PFSK-1 (cell line): ENCODE data around the gene CNTN5.

ENCODE experiments used
- FOXP2 ChIP-seq: optimal IDR thresholded peaks from 2 replicates; pipeline ENCODE3; 2011; ENCODE audit warnings: borderline replicate concordance, control low read depth, inconsistent platforms; ENCODE audit not compliant: insufficient read depth; ENCODE audit errors: extremely low read length, extremely low read depth
- POLR2AphosphoS5 ChIP-seq: IDR thresholded peaks from 2 replicates; pipeline ENCODE4 v1.6.1; 2012; ENCODE audit warnings: low read depth, mild to moderate bottlenecking, control low read depth, low read length, moderate library complexity
- SIN3A ChIP-seq: IDR thresholded peaks from 2 replicates; pipeline ENCODE4 v1.6.1; 2012; ENCODE audit warnings: mild to moderate bottlenecking, low read length, moderate library complexity, borderline replicate concordance; ENCODE audit not compliant: insufficient read depth
- TAF1 ChIP-seq: IDR thresholded peaks from 2 replicates; pipeline ENCODE4 v1.6.1; 2012; ENCODE audit warnings: low read length, control low read depth, borderline replicate concordance; ENCODE audit not compliant: insufficient read depth
- TF ChIP-seq, protein P1 (sequence below), 2 experiments: IDR thresholded peaks; 2 replicates each; pipeline versions ENCODE4 v1.6.1 to v1.8.0; 2011 to 2012; ENCODE audit warnings: low read depth in 2 of 2, low read length in 2 of 2, control low read depth in 1 of 2, inconsistent platforms in 1 of 2, mild to moderate bottlenecking in 1 of 2, moderate library complexity in 1 of 2; ENCODE audit not compliant: insufficient read depth in 1 of 2

The CNTN5 gene

DNA sequence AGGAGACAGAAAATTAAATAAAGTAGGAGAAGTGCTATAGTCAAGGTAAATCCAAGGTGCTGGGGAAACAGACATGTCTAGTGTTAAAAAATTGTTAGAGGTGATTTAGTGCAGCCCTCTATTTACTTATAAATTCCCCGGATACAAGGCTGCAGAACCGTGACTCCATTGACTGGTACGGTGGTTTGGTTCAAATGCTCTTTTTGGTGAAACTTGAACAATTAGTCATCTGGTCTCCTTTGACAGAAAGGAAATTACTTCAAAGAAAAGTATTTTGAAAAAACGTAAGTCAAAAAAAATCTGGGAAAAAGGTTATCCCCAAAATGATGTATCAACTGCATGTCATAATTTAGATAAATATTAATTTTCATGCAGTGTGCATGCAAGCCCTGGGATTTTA, 399.2 kb downstream of the CNTN5 start:
- TF ChIP-seq SIN3A: no peak
- TF ChIP-seq TAF1: no peak
- no peak for TF ChIP-seq FOXP2
- no peak for TF ChIP-seq POLR2AphosphoS5
- TF ChIP-seq, protein P1, sequence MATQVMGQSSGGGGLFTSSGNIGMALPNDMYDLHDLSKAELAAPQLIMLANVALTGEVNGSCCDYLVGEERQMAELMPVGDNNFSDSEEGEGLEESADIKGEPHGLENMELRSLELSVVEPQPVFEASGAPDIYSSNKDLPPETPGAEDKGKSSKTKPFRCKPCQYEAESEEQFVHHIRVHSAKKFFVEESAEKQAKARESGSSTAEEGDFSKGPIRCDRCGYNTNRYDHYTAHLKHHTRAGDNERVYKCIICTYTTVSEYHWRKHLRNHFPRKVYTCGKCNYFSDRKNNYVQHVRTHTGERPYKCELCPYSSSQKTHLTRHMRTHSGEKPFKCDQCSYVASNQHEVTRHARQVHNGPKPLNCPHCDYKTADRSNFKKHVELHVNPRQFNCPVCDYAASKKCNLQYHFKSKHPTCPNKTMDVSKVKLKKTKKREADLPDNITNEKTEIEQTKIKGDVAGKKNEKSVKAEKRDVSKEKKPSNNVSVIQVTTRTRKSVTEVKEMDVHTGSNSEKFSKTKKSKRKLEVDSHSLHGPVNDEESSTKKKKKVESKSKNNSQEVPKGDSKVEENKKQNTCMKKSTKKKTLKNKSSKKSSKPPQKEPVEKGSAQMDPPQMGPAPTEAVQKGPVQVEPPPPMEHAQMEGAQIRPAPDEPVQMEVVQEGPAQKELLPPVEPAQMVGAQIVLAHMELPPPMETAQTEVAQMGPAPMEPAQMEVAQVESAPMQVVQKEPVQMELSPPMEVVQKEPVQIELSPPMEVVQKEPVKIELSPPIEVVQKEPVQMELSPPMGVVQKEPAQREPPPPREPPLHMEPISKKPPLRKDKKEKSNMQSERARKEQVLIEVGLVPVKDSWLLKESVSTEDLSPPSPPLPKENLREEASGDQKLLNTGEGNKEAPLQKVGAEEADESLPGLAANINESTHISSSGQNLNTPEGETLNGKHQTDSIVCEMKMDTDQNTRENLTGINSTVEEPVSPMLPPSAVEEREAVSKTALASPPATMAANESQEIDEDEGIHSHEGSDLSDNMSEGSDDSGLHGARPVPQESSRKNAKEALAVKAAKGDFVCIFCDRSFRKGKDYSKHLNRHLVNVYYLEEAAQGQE (IDR thresholded peaks at IDR 0.05; ENCODE audit: insufficient read depth in 1 of 2, low read depth in 2 of 2, low read length in 2 of 2): no peak

DNA sequence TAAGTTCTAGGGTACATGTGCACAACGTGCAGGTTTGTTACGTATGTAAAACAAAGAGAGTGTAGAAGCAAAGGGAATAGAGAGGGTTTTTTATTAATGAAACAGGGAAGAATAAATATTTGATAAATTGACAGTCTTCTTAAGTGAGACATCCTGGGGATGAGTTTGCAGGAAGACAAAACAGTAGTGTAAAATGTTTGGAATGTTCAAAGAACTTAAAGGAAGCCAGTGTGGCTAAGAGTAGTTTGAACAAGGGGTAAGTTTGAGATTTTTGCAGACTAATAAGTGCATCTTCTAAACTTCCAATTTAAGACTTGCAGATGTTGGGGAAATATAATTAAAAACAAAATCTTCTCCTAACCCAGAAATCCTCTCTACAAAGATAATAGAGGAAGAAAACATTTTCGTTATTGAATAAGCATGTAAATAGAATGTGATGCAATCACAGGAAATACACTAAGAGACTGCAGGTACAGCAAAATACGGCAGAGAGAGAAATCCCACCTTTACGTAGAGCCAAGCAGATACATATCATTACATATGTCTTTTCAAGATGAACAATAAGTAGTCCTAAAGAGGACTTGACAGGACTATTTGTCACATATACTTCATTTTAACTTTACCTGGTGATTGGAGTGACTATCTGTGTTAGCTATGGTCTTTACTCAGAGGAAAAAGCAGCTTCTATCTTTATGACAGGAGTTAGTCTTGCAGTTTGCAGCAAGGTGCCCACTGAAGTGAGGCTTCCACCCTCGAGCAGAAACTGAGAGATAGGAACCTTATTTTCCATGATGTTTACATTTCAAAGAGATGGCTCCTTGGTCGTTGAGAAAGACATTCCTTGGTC, 402.1 kb downstream of the CNTN5 start:
- TF ChIP-seq TAF1: no peak
- no peak for TF ChIP-seq SIN3A
- TF ChIP-seq, protein P1 (IDR thresholded peaks at IDR 0.05; ENCODE audit: insufficient read depth in 1 of 2, low read depth in 2 of 2, low read length in 2 of 2): no peak
- TF ChIP-seq FOXP2: no peak
- TF ChIP-seq POLR2AphosphoS5: no peak

DNA sequence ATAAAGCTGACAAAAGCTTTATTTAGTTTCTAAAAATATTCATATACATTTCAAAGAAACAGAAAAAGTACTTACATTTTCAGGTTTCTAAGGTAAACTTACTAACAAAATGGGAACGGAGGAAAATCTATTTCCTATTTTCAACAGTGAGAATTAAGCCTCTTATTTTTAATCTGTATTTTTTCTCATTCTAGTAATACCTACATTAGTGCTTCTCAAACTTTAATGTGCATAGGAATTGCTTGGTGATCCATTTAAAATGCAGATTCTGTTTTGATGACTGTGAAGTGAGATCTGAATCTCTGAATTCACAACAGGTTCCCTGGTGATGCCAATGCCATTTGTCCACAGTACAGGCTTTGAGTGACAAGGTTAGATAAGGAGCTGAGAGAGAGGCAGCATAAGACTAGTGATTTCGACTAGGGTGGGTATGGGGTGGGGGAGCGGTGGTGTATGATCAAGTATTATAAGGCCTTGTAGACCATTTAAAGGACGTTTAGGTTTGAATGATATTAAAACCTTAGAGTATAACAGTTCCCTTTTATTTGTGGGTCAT, 402.8 kb downstream of the CNTN5 start:
- TF ChIP-seq, protein P1 (IDR thresholded peaks at IDR 0.05; ENCODE audit: insufficient read depth in 1 of 2, low read depth in 2 of 2, low read length in 2 of 2): no peak
- TF ChIP-seq POLR2AphosphoS5 (no peak), FOXP2 (no peak), TAF1 (no peak), SIN3A (no peak)

DNA sequence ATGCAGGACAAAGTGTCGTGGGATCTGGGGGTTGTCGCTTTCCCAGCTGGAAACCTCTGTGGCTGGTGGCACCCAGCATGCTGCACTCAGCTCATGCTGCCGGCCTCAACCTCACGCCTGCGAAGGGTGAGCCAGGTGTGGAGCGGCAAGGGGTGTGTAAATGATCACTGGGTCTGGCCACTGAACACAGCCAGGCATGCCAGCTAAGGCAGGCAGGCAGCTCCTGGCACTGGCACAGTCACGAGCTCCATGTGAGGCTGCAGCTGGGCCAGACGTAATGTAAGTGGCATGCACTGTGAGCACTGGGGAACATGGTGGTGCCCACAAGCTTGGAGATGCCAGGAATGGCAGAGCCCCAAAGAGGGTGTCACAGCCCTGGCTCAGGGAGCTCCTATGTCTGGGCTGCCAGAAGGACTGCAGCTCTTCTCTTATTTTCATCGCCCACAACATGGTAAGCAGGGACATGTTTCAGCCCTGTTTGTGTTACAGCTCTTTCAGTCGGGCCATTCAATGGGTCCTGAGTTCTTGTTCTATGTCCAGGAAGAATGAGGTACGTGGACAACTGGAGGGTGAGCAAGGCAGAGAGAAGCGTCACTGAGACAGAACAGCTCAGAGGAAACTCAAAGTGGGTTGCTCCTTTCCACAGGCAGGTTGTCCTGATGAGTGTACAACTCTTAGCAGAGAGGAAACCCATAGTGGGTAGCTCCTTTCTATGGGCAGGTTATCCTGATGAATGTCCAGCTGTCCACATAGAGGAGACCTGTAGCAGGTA, 403.8 kb downstream of the CNTN5 start:
- TF ChIP-seq POLR2AphosphoS5 (no peak), SIN3A (no peak), TAF1 (no peak), FOXP2 (no peak)
- TF ChIP-seq, protein P1 (IDR thresholded peaks at IDR 0.05; ENCODE audit: insufficient read depth in 1 of 2, low read depth in 2 of 2, low read length in 2 of 2): no peak
